ENCODE results near the gene SEC62. TPM values are rescaled to one million over a fixed set of nuclear protein-coding genes. Genes with fewer than 3 reads are reported as not detected.

SEC62 gene
- total and polyA plus RNA-seq, 8 donors: 23.6 to 119 (median 97.1) TPM

GRCh38 chr3:169953462-169954141 lies 13.0 kb upstream of the SEC62 start:
- no peak for FAIRE-seq
- no peak for TF ChIP-seq CTCF (IDR thresholded peaks at IDR 0.05)
- 88 to 95% methylated on average over 3 of the region's 3 CpGs for WGBS, 2 donors
- Histone ChIP-seq H3K4me1 (peaks cover 0 to 5% (median 4%) of the 10 kb centered on the region in 3 donors), H3K9me3 (no peaks in the 10 kb centered on the region), H3K27ac (no peak overlapping the region), H3K36me3 (no peaks in the 10 kb centered on the region), H3K4me3 (no peak overlapping the region), H3K27me3 (no peaks in the 10 kb centered on the region)
- no peak for DNase-seq
- no peak for ATAC-seq
- intact Hi-C loops (cut with DNase I): no loop called here

GRCh38 chr3:169954142-169954756 lies 12.4 kb upstream of the SEC62 start:
- Histone ChIP-seq H3K27ac (peak overlapping the region in 1 of 4 donors; percentile 13), H3K9me3 (no peaks in the 10 kb centered on the region), H3K27me3 (no peaks in the 10 kb centered on the region), H3K4me1 (no peaks in the 10 kb centered on the region), H3K36me3 (no peaks in the 10 kb centered on the region), H3K4me3 (no peak overlapping the region)
- intact Hi-C loops (cut with DNase I): no loop called here
- DNase-seq: no peak
- WGBS, 2 donors: 60 to 77% methylated on average over 6 of the region's 6 CpGs
- ATAC-seq: peak in 1 of 4 donors; percentile 53
- no peak for TF ChIP-seq CTCF (IDR thresholded peaks at IDR 0.05)
- no peak for FAIRE-seq

DNA sequence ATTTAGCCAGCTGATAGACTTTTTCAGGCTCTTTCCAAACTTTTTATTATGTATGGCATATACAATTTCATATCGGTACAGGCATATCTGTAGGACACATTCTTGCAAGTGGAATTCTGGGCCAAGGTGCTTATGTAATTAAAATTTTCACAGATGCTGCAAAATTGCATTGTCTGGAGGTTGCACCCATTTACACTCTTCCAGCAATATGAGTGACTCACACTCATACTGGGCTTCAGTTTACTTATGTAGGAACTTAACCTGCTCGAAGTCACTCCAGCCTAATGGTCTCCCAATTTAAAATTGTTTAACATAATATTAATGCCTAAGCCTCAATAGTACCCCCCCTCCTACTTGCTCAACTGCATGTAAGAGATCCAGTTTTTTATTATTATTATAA lies 11.2 kb upstream of the SEC62 start:
- Histone ChIP-seq H3K27me3 (no peaks in the 10 kb centered on the region), H3K27ac (no peak overlapping the region), H3K9me3 (no peaks in the 10 kb centered on the region), H3K36me3 (no peaks in the 10 kb centered on the region), H3K4me1 (no peaks in the 10 kb centered on the region), H3K4me3 (no peak overlapping the region)
- ATAC-seq (no peak), DNase-seq (no peak), FAIRE-seq (no peak)
- 62 to 78% methylated on average over 2 of the region's 2 CpGs for whole genome bisulfite sequencing, 2 donors
- no peak for TF ChIP-seq CTCF (IDR thresholded peaks at IDR 0.05)
- intact Hi-C loops (cut with DNase I): no loop called here

DNA sequence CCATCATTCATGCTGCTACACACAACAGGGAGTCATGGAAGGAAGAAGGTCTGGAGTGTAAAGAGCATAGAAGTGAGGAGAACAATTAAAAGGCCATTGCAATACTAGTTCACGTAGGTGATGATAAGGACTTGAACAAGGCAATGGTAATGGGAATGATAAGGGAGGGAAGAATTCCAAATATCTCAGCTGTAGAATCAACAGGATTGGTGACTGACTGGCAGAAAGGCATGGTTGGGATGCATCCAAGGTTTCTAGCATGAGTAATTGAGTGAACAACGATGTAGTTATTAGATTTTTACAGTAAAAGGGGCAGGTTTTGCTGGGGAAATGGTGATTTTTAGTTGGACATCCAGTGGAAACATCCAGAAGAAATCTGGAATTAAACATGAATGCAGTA lies 2.4 kb upstream of the SEC62 start:
- no peak overlapping the region for H3K4me3 ChIP-seq
- peaks cover 0 to 14% (median 3%) of the 10 kb centered on the region in 3 donors for H3K4me1 ChIP-seq
- intact Hi-C loops (cut with DNase I): no loop called here
- no peaks in the 10 kb centered on the region for H3K27me3 ChIP-seq
- ATAC-seq: no peak
- no peak overlapping the region for H3K27ac ChIP-seq
- no peak for DNase-seq
- no peak for TF ChIP-seq CTCF (IDR thresholded peaks at IDR 0.05)
- FAIRE-seq: no peak
- H3K36me3 ChIP-seq: no peaks in the 10 kb centered on the region
- 11 to 13% methylated on average over 2 of the region's 2 CpGs for WGBS, 2 donors
- H3K9me3 ChIP-seq: no peaks in the 10 kb centered on the region
